ENCODE measurements around the gene TMEM63C.

DNA sequence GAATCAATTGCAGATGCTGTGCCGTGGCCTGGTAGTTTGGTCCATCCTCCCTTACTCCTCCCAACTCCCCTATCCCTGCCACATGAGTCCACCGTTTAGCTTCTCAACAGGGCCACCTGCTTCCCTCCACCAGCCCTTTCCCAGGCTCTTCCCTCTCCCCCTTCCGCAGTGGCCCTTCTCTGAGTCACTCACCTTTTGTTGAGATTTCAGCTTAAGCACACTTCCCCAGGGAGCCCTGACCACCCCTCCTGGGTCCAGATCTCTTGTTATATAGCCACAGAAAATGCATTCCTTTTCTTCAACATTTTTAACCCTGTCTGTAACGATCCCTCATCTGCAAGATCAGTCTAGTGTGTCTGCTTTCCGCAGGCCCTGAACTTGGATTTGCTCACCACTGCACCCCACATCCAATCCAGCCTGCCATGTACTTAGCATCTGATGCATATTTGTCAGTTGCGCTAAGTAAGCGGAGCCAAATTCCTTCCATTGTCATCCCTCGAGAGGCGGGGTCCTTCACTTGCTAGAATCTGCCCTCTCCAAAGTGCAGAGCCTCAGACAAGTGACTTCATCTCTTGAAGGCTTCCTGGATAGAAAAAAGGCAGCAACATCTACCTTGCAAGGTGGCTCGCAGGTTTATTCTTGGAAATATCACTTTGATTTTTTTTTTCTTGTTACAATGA, 41.1 kb downstream of the TMEM63C start:
- TF ChIP-seq, protein P1, sequence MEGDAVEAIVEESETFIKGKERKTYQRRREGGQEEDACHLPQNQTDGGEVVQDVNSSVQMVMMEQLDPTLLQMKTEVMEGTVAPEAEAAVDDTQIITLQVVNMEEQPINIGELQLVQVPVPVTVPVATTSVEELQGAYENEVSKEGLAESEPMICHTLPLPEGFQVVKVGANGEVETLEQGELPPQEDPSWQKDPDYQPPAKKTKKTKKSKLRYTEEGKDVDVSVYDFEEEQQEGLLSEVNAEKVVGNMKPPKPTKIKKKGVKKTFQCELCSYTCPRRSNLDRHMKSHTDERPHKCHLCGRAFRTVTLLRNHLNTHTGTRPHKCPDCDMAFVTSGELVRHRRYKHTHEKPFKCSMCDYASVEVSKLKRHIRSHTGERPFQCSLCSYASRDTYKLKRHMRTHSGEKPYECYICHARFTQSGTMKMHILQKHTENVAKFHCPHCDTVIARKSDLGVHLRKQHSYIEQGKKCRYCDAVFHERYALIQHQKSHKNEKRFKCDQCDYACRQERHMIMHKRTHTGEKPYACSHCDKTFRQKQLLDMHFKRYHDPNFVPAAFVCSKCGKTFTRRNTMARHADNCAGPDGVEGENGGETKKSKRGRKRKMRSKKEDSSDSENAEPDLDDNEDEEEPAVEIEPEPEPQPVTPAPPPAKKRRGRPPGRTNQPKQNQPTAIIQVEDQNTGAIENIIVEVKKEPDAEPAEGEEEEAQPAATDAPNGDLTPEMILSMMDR (conservative IDR thresholded peaks at IDR 0.05; ENCODE audit: low read depth, low read length) = no peak
- no peak for TF ChIP-seq EZH2 (IDR thresholded peaks at IDR 0.05; ENCODE audit: borderline replicate concordance, low read depth, low read length, poor library complexity, severe bottlenecking)

Data from A673 (cell line).